HG03039 (cell line): Measurements from ENCODE around the gene FUT4.
"Not testable (repeated sequence)": the region's sequence is repeated elsewhere in the genome, so short reads cannot be mapped to it uniquely, and the experiment has no call there.

ENCODE experiments used
- ATAC-seq: cut with Tn5 transposase; IDR thresholded peaks from one replicate; pipeline ENCODE4 v1.9.1; 2021; ENCODE audit warnings: mild to moderate bottlenecking, moderate library complexity; ENCODE audit not compliant: unreplicated experiment

FUT4 gene

GRCh38 chr11:94563176-94563847 lies 19.6 kb downstream of the FUT4 start:
- no peak for ATAC-seq

DNA sequence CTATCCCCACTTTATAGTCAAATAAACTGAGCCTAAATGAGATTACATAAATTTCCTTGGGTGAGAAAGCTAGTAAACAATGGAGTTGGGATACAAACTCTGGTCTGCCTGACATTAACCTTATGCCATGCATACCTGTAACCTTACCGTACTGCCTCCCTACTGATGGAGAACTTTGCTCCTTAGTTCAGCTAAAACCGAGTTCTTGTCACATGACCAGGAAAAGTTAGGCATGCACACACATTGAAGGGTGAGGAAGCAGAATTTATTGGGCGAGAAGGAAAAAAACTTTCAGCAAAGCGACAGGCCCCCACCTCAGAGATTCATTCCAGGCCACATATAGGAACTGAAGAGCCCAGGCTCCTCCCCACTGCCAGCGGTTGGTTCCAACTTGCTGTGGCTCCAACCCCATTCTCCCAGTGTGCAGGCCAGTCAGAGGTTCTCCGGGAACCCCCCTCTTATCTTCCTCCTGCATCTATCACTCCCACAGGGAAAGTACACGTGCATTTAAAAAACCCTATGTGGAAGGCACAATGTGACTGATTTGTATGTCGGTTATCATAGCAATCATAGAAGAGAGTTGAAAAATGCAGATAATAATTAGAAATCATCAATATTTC lies 20.2 kb downstream of the FUT4 start:
- ATAC-seq, result no peak

- ATAC-seq, result no peak
These were observed 23.5 kb downstream of the FUT4 start, which contains the start of gene PIWIL4 for GRCh38 chr11:94567181-94567670. Gene PIWIL4, plus strand, starts transcription at chr11:94567368. Its CDS starts 151 bp downstream, at chr11:94567519.

GRCh38 chr11:94568200-94568599 lies 24.5 kb downstream of the FUT4 start:
- no peak for ATAC-seq

GRCh38 chr11:94568717-94569116 lies 25.0 kb downstream of the FUT4 start:
- no peak for ATAC-seq

GRCh38 chr11:94572975-94573374 lies 29.3 kb downstream of the FUT4 start:
- not testable (repeated sequence) for ATAC-seq

DNA sequence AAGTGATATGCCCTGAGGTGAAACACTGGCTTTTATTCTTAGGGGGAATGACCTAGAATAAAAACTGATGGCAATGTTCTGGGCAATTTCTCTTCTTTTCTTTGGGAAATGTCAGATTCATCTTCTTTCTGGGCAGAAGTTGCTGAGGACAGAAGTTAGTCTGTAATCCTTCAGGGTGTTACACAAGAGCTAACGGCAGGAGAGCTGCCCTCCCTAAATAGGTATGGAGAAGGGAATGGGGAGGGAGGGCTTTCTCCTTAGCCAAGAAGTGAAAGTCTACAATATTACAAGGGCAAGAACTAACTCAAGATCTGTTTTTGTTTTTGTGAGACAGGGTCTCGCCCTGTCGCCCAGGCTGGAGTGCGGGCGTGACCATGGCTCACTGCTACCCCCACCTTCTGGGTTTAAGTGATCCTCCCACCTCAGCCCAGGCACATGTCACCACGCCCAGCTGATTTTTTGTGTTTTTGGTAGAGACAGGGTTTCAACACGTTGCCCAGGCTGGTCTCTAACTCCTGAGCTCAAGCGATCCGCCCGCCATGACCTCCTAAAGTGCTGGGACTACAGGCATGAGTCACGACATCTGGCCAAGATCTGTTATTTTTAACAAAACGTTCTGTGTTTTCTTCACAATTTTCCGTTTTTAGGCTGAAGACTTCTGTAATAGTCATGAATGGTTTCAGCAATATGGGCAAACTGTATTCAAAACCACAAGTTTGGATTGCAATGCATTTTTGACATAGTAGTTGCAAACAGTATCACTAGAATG lies 30.7 kb downstream of the FUT4 start:
- ATAC-seq, result no peak

DNA sequence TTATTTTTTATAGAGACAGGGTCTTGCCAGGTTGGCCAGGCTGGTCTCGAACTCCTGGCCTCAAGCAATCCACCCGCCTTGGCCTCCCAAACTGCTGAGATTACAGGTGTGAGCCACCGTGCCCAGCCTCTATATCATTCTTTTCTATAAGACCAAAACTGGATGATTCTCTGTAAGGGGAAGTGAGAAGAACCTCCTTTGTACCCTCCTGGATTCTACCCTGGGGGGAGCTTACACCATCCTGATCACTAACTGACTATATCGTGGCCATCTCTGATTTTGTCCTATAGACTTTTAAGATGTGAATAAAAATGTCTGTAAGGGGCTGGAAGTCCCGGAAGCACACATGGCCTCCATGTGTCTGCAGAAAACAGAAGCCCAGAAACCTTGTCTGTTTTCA lies 32.6 kb downstream of the FUT4 start:
- ATAC-seq, result no peak

GRCh38 chr11:94577841-94578240 lies 34.1 kb downstream of the FUT4 start:
- no peak for ATAC-seq

DNA sequence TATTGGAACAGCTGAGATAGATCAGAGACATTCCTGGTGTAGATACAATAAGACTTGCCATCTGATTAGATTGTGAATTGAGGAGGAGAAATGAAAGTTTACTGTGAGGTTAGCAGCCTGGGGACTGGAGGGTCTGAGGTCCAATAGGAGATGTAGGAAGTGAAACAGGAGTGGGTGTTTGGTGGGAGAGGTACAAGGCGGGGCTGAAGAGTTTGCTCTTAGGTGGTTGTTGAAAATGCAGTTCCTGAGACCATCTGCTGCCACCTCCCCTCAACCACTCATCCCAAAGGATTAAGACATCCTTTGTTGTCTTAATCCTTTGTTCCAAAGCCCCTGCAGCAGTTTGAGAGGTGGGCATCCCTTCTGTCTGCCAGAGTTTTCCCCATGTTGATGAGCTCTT lies 38.2 kb downstream of the FUT4 start:
- ATAC-seq, result no peak

- no peak for ATAC-seq
These were observed 39.6 kb downstream of the FUT4 start for GRCh38 chr11:94583213-94583865.

GRCh38 chr11:94583866-94584500 lies 40.3 kb downstream of the FUT4 start:
- peak; percentile 59 for ATAC-seq

DNA sequence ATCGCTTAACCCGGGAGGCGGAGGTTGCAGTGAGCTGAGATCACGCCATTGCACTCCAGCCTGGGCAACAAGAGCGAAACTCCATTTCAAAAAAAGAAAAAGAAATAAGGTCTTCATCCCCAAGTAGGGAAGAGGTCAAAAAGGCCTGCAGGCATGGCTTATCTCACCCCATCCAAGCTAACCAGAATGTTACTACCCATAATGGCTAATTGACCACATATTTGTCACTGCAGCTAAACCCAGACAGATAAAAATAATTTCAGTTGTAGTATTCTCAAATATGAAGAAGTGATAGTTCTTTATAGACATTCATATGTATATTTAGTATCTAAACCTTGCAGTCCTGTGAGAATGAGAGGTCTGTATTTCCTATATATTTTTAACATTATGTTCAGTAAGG lies 41.3 kb downstream of the FUT4 start:
- no peak for ATAC-seq

DNA sequence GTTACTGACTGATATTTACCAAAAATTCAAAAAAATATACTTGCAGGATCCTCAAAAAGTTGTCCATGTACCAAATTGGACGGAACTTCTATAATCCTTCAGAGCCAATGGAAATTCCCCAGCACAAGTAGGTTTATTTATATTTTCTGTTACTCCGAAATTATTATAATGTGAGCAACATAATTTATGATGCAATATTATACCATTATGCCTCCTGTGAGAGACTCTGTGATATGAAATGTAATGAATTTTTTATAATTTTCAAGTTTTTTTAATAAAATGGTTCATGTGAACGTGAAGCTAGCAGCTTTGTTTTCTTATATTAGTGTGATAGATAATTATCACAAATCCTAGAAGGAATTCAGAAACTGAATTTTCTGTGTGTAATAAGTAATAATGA lies 41.7 kb downstream of the FUT4 start:
- ATAC-seq, result no peak

DNA sequence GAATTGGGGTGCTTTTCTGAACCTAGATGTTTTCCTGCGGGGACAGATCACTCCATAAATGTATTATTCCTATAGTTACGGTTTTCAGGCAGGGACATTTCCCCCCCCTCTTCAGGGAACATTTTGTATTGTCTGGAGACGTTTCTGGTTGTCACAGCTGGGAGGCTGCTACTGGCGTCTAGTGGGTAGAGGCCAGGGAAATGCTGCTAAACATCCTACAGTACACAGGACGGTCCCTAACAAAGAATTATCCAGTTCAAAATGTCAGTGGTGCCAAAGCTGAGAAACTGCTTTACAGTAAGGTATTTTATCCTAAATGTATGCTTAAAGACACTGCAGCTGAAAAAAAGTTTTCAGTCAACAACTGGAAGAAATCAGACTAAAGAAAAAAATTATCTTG lies 42.8 kb downstream of the FUT4 start:
- no peak for ATAC-seq

DNA sequence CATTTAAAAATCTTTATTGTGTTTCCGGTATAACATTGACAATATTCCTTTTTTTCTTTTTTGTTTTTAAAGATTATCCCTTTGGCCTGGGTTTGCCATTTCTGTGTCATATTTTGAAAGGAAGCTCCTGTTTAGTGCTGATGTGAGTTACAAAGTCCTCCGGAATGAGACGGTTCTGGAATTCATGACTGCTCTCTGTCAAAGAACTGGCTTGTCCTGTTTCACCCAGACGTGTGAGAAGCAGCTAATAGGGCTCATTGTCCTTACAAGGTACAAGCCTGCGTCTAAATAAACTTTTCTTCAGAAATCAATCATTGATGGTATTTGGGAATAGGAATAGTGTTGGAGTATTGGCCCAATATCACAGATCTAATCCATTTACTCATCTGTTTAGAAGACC lies 43.3 kb downstream of the FUT4 start:
- no peak for ATAC-seq

DNA sequence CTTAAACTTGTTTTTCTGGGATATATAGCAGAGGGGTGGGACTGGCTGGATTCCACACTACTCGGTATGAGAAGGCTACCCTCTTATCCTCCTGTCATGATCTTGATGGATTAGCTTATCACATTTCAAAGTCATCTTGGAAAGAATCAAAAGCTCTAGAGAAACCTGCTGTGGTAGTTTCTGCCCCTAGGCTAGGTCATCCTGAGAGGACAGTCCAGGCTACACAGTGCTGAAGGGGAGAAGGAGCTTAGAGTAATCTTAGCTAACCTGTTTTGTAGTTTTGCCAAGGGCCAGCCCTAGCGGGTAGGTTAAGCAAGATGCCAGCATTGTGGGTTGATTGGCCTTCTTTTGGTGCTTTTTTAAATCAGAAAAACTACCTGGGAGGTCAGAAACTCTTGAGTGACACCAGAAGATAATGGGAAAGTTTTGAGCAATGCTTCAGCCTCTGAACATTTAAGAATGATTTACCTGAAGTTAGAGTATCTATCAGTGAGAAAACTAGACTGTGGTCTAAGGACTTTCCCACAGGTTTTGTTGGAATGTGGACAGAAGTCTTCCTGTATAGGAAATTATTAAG lies 44.7 kb downstream of the FUT4 start:
- ATAC-seq, result no peak

DNA sequence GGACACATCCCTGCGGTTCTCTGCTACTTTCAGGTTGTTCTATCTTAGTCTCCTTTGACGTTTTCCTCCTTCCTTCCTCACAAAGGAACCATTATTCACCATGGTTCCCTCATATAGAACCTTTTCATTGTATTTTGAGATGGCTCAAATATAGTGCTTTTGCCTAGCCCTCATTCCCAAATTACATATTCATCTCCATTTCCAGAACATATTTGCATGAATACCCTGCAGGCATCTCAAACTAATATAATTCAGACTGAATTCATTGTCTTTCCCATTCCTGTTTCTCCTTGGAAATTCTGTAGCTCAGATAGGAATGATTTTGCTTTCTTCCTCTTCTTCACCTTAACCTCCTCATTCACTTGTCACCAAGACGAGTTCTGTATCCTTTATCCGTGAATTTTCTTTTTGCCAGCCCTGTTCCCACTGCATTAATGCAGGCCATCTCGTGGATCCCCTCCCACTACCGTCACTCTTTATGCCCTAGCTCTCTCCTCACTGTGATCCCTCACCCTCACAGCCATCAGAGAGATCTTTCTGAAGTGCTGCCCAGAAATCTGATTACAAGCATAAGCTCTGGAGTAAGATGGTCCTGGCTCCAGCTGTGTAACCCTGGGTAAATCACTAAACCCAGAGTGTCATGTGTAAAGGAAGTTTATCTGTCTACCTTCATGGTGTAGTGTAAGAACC lies 46.8 kb downstream of the FUT4 start:
- no peak for ATAC-seq

- peak; percentile 70 for ATAC-seq
These were observed 49.3 kb downstream of the FUT4 start for GRCh38 chr11:94593030-94593429.

DNA sequence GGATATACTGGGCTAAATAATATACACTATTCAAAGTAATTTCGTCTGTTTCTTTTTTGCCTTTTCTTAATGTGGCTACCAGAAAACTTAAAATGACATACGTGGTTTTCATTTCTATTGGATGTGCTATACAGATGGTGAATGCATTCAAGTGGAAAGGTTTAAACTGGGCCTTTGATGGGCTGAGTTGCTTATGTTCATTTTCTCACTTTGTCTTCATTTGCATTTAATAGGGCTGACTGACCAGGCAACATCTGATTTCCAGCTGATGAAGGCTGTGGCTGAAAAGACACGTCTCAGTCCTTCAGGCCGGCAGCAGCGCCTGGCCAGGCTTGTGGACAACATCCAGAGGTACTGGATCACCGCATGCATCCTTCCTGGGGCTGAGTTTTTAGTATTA lies 51.4 kb downstream of the FUT4 start:
- ATAC-seq, result no peak
